ENCODE results near the gene CD226. TPM values are rescaled to one million over a fixed set of nuclear protein-coding genes. Genes with fewer than 3 reads are reported as not detected.
"Not testable (repeated sequence)": the region's sequence is repeated elsewhere in the genome, so short reads cannot be mapped to it uniquely, and the experiment has no call there.

CD226 gene
- total RNA-seq, 2 donors from 2014 or later = 1.0 to 1.1 TPM

DNA sequence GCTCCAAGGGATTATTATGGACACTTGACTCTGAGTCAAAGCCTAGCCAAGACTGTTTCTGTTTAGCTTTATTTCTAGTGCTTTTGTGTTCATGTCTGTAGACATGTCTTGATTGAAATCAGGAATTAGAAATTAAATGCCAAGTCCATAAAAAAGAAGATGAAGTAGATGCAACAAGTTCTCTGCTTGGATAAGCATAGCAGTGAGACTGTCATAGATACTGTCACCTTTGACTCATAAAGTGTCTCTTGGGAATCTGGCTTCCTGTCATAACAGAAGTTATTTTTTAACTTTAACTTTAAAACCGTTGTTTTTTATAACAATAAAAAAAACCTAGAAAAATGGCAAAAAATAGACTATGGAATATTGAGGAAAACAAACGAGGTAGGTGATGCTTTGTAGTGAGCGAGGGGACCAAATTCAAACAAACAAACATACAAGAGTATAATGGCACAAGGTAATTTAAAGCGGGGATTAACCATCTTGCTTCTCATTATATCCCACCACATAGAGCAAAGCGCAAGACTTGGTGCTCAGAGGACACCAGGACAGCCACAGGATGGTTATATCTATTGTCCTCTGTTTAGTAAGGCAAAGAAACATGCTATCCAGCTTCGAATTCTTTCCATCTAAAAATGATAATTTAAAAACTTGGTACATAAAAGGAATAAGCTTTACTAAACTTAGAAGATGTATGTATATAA lies 64.6 kb downstream of the CD226 start:
- no peaks in the 10 kb centered on the region for H3K4me1 ChIP-seq
- no peaks in the 10 kb centered on the region for H3K27me3 ChIP-seq
- H3K36me3 ChIP-seq = no peaks in the 10 kb centered on the region
- no peak overlapping the region for H3K27ac ChIP-seq
- no peak overlapping the region for H3K4me3 ChIP-seq
- intact Hi-C loops (cut with DNase I) = no loop called here
- TF ChIP-seq, protein P1, sequence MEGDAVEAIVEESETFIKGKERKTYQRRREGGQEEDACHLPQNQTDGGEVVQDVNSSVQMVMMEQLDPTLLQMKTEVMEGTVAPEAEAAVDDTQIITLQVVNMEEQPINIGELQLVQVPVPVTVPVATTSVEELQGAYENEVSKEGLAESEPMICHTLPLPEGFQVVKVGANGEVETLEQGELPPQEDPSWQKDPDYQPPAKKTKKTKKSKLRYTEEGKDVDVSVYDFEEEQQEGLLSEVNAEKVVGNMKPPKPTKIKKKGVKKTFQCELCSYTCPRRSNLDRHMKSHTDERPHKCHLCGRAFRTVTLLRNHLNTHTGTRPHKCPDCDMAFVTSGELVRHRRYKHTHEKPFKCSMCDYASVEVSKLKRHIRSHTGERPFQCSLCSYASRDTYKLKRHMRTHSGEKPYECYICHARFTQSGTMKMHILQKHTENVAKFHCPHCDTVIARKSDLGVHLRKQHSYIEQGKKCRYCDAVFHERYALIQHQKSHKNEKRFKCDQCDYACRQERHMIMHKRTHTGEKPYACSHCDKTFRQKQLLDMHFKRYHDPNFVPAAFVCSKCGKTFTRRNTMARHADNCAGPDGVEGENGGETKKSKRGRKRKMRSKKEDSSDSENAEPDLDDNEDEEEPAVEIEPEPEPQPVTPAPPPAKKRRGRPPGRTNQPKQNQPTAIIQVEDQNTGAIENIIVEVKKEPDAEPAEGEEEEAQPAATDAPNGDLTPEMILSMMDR (IDR thresholded peaks at IDR 0.05) = no peak
- no peak for DNase-seq
- no peaks in the 10 kb centered on the region for H3K9me3 ChIP-seq
- no peak overlapping the region for H3K9ac ChIP-seq (ENCODE audit: low read depth in 2 of 2, low read length in 2 of 2)

DNA sequence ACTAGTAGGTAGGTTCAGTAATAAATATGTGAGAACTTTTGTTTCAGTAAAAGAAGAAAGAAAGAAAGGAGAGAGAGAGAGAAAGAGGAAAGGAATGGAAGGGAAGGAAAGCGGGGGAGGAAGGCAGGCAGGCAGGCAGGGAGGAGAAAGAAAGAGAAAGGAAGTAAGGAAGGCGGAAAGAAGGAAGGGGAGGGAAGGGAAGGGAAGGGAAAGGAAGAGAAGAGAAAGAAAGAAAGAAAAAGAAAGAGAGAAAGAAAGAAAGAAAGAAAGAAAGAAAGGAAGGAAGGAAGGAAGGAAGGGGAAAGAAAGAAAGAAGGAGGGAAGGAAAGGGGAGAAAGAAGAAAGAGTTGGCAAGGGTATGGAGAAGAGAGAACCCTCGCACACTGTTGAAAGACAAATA lies 67.6 kb downstream of the CD226 start:
- intact Hi-C loops (cut with DNase I) = no loop called here
- no peaks in the 10 kb centered on the region for H3K9me3 ChIP-seq
- no peaks in the 10 kb centered on the region for H3K36me3 ChIP-seq
- TF ChIP-seq, protein P1 (IDR thresholded peaks at IDR 0.05) = no peak
- no peak overlapping the region for H3K9ac ChIP-seq (ENCODE audit: low read depth in 2 of 2, low read length in 2 of 2)
- no peak for DNase-seq
- no peak overlapping the region for H3K27ac ChIP-seq
- H3K27me3 ChIP-seq = no peaks in the 10 kb centered on the region
- no peak overlapping the region for H3K4me3 ChIP-seq
- H3K4me1 ChIP-seq = no peaks in the 10 kb centered on the region

DNA sequence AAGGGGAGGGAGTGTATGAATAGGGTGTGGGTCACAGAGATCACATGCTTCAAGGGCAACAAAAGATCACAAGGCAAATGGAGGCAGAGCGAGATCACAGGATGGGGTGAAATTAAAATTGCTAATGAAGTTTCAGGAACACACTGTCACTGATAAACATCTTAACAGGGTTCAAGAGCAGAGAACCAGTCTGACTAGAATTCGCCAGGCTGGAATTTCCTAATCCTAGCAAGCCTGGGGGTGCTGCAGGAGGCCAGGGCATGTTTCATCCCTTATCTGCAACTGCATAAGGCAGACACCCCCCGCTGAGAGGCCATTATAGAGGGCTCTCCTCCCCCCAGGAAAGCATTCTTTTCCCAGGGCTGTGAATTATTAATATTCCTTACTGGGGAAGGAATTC lies 68.6 kb downstream of the CD226 start:
- H3K4me1 ChIP-seq; H3K27me3 ChIP-seq; H3K4me3 ChIP-seq; H3K36me3 ChIP-seq; H3K27ac ChIP-seq; H3K9ac ChIP-seq (ENCODE audit: low read depth in 2 of 2, low read length in 2 of 2); DNase-seq; intact Hi-C loops (cut with DNase I); H3K9me3 ChIP-seq: not testable (repeated sequence)

DNA sequence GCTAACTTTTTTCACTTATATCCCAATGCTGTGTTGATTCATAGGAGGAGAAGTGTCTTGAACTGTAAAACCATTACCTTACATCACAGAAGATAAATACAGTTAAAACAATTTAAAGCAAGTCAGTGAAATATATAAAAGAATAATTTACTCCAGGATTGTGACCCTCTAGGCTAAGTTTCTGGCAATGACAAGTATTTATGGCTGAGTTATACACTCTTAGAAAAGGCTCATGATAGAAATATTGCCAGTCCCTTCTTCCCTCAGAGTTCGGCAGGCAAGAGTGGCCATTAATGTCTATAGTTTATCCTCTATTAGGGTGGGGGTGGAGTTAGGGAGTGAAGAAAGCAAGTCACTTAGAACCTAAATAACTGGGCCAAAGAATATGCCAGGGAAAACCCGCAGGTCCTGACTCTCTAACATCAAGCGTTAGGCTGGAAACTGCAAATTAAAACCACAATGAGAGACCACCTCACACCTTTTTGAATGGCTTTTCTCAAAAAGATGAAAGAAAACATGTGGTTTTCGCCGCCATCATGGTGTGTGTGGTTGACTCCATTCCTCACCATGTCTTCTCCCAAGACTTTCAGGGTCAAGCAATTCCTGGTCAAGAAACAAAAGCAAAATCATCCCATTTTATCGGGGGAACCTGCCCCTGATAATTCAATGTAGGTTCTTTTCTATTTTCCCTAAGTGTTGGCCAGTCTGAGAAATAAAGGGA lies 69.3 kb downstream of the CD226 start:
- Histone ChIP-seq H3K27ac (no peak overlapping the region), H3K27me3 (no peaks in the 10 kb centered on the region), H3K9ac (ENCODE audit: low read depth in 2 of 2, low read length in 2 of 2) (no peak overlapping the region), H3K4me3 (no peak overlapping the region), H3K9me3 (no peaks in the 10 kb centered on the region), H3K4me1 (no peaks in the 10 kb centered on the region), H3K36me3 (no peaks in the 10 kb centered on the region)
- intact Hi-C loops (cut with DNase I) = no loop called here
- DNase-seq = no peak
- TF ChIP-seq, protein P1 (IDR thresholded peaks at IDR 0.05) = no peak

DNA sequence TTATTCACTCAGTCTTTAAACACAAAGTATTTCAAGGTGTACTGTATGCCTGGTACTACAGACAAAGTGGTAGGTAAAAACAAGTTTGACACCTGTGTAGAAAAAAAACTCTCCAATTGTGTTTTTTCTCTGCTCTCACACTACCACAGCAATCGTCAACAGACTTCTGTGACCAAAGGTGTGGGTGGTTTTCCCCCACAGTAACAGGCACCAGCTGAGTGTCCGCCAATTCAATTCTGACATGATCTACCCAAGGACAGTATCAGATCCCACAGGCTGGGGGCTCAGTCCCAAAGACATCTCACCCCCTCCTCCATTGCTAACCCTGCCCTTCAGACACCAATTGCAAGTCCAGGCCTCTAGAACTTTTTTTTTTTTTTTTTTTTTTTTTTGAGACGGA lies 71.2 kb downstream of the CD226 start:
- no peak for DNase-seq
- TF ChIP-seq, protein P1 (IDR thresholded peaks at IDR 0.05) = no peak
- H3K9me3 ChIP-seq = no peaks in the 10 kb centered on the region
- no peak overlapping the region for H3K9ac ChIP-seq (ENCODE audit: low read depth in 2 of 2, low read length in 2 of 2)
- no peaks in the 10 kb centered on the region for H3K27me3 ChIP-seq
- no peaks in the 10 kb centered on the region for H3K4me1 ChIP-seq
- no peaks in the 10 kb centered on the region for H3K36me3 ChIP-seq
- no peak overlapping the region for H3K4me3 ChIP-seq
- intact Hi-C loops (cut with DNase I) = no loop called here
- H3K27ac ChIP-seq = no peak overlapping the region

DNA sequence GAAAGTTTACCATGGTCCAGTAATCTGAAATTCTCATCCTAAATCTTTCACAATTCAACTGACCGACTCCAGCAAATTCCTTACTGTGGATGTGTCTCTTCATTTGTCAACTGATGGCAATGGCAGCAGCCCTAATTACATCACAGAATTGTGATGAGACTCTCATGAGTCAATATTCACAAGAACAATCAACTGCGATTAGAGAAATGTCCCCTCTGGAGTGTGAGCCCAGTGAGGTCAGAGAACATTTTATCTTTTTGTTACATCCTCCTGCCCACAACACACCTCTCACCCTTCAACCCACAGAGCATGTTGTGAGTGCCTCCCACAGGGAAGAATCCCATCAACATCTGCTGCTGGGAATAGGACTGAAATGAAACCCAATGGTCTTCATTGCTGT lies 73.6 kb downstream of the CD226 start:
- no peaks in the 10 kb centered on the region for H3K27me3 ChIP-seq

More for the DNA sequence above, 73.6 kb downstream of the CD226 start:
- no peaks in the 10 kb centered on the region for H3K4me1 ChIP-seq
- no peak overlapping the region for H3K4me3 ChIP-seq
- no peaks in the 10 kb centered on the region for H3K36me3 ChIP-seq
- DNase-seq = no peak
- no peaks in the 10 kb centered on the region for H3K9me3 ChIP-seq
- intact Hi-C loops (cut with DNase I) = no loop called here
- TF ChIP-seq, protein P1 (IDR thresholded peaks at IDR 0.05) = no peak
- H3K9ac ChIP-seq (ENCODE audit: low read depth in 2 of 2, low read length in 2 of 2) = no peak overlapping the region
- no peak overlapping the region for H3K27ac ChIP-seq
